Astrocyte (in vitro differentiated cells and primary cell): ENCODE measurements around the gene SEC24A.

Source experiments
- CTCF ChIP-seq: IDR thresholded peaks from 2 replicates; pipeline ENCODE4 v1.5.1; 2011; ENCODE audit warnings: low read depth, mild to moderate bottlenecking, inconsistent platforms, low read length, moderate library complexity; ENCODE audit not compliant: insufficient read depth
- EZH2 ChIP-seq: IDR thresholded peaks from 2 replicates; pipeline ENCODE4 v1.6.1; 2012; ENCODE audit warnings: mild to moderate bottlenecking, low read length, inconsistent platforms; ENCODE audit not compliant: insufficient read depth

- TF ChIP-seq CTCF (no peak), EZH2 (no peak)
Observed at GRCh38 chr5:134724872-134725271, 76.3 kb downstream of the SEC24A start.
